ENCODE measurements around the gene UGT1A8. TPM values are rescaled to one million over a fixed set of nuclear protein-coding genes. Genes with fewer than 3 reads are reported as not detected.

The UGT1A8 gene
- total RNA-seq, 1 donor from 2014 or later: not detected

DNA sequence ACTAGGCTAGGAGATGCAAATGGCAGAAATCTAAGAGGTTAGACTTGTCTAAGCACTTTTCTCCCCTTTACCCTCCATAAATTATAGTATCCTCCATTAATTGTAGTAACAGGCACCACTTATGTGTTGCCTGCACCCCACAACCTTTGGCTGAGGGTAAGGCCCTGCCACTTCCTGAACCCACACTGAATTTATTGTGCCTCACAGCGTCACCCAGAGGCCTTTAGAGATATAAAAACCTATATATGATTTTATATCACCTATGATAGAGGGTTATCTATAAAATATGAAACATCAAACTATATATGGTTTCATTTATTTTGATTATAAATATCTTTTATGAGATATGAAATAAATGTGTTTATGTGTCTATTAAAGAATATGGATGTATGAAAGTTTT is 56.9 kb downstream of the UGT1A8 start:
- intact Hi-C loops (cut with DNase I): no loop called here
- DNase-seq (ENCODE audit: low spot score in 2 of 2): no peak
- no peak overlapping the region for H3K4me3 ChIP-seq
- no peaks in the 10 kb centered on the region for H3K27me3 ChIP-seq
- H3K27ac ChIP-seq: no peak overlapping the region
- H3K9me3 ChIP-seq: no peaks in the 10 kb centered on the region
- H3K36me3 ChIP-seq: no peaks in the 10 kb centered on the region
- H3K4me1 ChIP-seq: no peaks in the 10 kb centered on the region
- TF ChIP-seq, protein P1, sequence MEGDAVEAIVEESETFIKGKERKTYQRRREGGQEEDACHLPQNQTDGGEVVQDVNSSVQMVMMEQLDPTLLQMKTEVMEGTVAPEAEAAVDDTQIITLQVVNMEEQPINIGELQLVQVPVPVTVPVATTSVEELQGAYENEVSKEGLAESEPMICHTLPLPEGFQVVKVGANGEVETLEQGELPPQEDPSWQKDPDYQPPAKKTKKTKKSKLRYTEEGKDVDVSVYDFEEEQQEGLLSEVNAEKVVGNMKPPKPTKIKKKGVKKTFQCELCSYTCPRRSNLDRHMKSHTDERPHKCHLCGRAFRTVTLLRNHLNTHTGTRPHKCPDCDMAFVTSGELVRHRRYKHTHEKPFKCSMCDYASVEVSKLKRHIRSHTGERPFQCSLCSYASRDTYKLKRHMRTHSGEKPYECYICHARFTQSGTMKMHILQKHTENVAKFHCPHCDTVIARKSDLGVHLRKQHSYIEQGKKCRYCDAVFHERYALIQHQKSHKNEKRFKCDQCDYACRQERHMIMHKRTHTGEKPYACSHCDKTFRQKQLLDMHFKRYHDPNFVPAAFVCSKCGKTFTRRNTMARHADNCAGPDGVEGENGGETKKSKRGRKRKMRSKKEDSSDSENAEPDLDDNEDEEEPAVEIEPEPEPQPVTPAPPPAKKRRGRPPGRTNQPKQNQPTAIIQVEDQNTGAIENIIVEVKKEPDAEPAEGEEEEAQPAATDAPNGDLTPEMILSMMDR (IDR thresholded peaks at IDR 0.05): no peak

DNA sequence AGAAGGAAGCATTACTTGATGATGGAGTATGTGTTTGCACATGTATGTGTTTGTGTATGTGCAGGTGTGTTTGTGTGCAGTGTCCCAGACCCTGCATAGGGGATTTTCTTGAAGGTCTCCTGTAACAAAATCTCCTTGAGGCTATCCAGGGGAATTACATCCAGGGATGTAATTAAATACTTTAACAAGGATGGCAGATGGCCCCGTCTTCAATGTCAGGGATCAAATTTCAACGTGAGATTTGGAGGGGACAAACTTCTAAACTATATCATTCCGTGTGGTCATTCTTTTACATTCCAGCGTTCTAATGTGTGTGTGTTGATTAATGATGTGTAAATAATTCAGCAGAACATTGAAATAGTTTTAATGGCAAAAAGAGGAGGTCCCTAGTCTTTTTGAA is 57.6 kb downstream of the UGT1A8 start:
- no peaks in the 10 kb centered on the region for H3K36me3 ChIP-seq
- no peaks in the 10 kb centered on the region for H3K9me3 ChIP-seq
- intact Hi-C loops (cut with DNase I): no loop called here
- H3K4me3 ChIP-seq: no peak overlapping the region
- TF ChIP-seq, protein P1 (IDR thresholded peaks at IDR 0.05): no peak
- DNase-seq (ENCODE audit: low spot score in 2 of 2): no peak
- H3K27me3 ChIP-seq: no peaks in the 10 kb centered on the region
- H3K27ac ChIP-seq: no peak overlapping the region
- no peaks in the 10 kb centered on the region for H3K4me1 ChIP-seq

DNA sequence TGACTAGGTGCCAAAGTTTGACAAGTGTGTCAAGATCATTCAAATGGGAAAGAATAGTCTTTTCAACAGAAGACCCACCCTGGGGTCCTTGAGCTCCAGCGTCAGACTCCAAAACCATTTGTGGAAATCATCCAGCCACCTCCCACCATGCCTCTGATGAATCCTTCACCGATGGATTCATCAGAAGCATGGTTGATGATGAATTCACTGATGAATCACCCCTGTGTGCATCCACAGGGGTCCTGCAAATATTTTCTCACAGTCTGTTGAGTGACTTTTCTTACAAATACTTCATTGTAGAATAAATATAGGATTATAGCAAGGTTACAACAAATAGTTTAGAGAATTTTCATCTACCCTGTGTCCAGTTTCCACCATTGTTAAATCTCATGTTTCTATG is 58.6 kb downstream of the UGT1A8 start:
- Histone ChIP-seq H3K36me3 (no peaks in the 10 kb centered on the region), H3K4me1 (no peaks in the 10 kb centered on the region), H3K4me3 (no peak overlapping the region), H3K27me3 (no peaks in the 10 kb centered on the region), H3K9me3 (no peaks in the 10 kb centered on the region), H3K27ac (no peak overlapping the region)
- no peak for DNase-seq (ENCODE audit: low spot score in 2 of 2)
- TF ChIP-seq, protein P1 (IDR thresholded peaks at IDR 0.05): no peak
- intact Hi-C loops (cut with DNase I): no loop called here

DNA sequence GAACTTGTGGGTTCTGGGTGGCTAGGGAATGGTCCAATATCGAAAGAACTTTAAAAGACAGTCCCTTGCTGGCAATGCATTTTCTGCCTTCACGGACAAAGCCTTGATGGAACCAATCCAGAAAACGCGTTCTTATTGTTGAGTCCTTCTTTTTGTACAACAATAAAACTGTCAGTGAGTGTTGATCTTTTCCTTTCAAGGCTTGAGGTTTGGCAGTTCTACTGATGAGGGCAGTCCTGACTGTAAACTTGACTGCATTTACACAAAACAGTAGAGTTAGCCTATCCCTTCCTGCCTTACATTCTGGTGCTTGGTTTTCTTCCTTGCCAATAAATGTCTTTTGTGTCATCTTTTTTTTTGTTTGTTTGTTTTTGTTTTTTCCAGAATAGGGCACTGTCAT is 61.8 kb downstream of the UGT1A8 start:
- intact Hi-C loops (cut with DNase I): no loop called here
- no peaks in the 10 kb centered on the region for H3K36me3 ChIP-seq
- no peaks in the 10 kb centered on the region for H3K9me3 ChIP-seq
- H3K27me3 ChIP-seq: no peaks in the 10 kb centered on the region
- no peak overlapping the region for H3K4me3 ChIP-seq
- DNase-seq (ENCODE audit: low spot score in 2 of 2): no peak
- H3K27ac ChIP-seq: no peak overlapping the region
- no peaks in the 10 kb centered on the region for H3K4me1 ChIP-seq
- TF ChIP-seq, protein P1 (IDR thresholded peaks at IDR 0.05): no peak

DNA sequence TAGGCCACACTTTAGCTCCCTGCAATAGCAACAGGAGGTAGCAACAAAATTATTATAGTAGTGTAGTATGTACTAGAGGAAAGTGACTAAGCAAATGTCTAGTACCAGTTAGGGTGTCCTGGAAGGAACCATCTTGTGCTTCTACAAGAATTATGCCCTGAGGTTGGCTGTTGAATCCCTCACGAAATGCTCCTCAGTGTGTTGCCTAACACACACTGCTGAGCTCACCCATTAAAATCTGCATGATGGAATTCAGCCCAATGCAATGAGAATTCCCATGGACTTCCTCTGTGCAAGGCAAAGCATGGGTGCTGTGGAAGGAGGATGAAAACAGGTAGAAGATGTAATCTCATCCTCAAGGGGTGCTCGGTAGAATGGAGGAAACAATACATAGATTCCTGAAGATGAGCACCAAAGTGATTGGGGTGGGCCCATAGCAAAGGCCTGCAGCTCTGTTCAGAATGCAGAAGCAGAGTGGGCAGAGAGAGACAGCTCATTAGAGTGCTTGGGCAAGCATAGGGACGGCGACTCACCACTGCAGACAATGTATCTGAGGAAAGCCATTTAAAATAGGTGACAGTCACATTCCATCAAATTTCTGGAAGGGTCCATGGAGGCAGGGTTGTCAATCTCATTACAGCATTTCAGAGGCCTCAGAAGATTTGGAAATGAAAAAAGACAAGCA is 63.1 kb downstream of the UGT1A8 start:
- TF ChIP-seq, protein P1 (IDR thresholded peaks at IDR 0.05): no peak

More for the DNA sequence above, 63.1 kb downstream of the UGT1A8 start:
- intact Hi-C loops (cut with DNase I): no loop called here
- Histone ChIP-seq H3K27ac (no peak overlapping the region), H3K27me3 (no peaks in the 10 kb centered on the region), H3K4me1 (no peaks in the 10 kb centered on the region), H3K9me3 (no peaks in the 10 kb centered on the region), H3K4me3 (no peak overlapping the region), H3K36me3 (no peaks in the 10 kb centered on the region)
- no peak for DNase-seq (ENCODE audit: low spot score in 2 of 2)
